K562 (cell line): ENCODE data around the gene AP1M2. TPM values are rescaled to one million over a fixed set of nuclear protein-coding genes. Genes with fewer than 3 reads are reported as not detected.
A peak's percentile ranks its signal among the peaks of the same experiment; 100 is the strongest.

ENCODE experiments used
- CHD2 ChIP-seq: IDR thresholded peaks from 2 replicates; pipeline ENCODE4 v1.6.1; 2011; ENCODE audit warnings: low read depth, low read length
- DDX20 ChIP-seq: fragments of 450-650 bp; IDR thresholded peaks from 2 replicates; pipeline ENCODE4 v1.6.1; 2016; ENCODE audit warnings: missing genetic modification characterization, low read depth, mild to moderate bottlenecking, missing compliant biosample characterization, moderate library complexity
- GATA2 ChIP-seq: sonication (generic); formaldehyde crosslinking; IDR thresholded peaks from 2 replicates; pipeline ENCODE4 v1.4.0; 2020; ENCODE audit warnings: mild to moderate bottlenecking, missing genetic modification reagents
- KHSRP ChIP-seq: fragments of 450-650 bp; IDR thresholded peaks from 2 replicates; pipeline ENCODE4 v1.6.1; 2017
- MAFK ChIP-seq: IDR thresholded peaks from 2 replicates; pipeline ENCODE4 v1.6.1; 2011; ENCODE audit warnings: low read length, improper control_type of control experiment
- PHF20 ChIP-seq: fragments of 450-650 bp; IDR thresholded peaks from 2 replicates; pipeline ENCODE4 v1.6.1; 2018; ENCODE audit not compliant: partially characterized antibody
- POLR2AphosphoS2 ChIP-seq: IDR thresholded peaks from 2 replicates; pipeline ENCODE4 v1.6.1; 2012; ENCODE audit warnings: low read length, improper control_type of control experiment
- TAL1 ChIP-seq: fragments of 450-650 bp; IDR thresholded peaks from 2 replicates; pipeline ENCODE4 v1.6.1; 2016; ENCODE audit warnings: mild to moderate bottlenecking
- ZFPM2 ChIP-seq: fragments of 250-450 bp; sonication (Bioruptor Pico); IDR thresholded peaks from 2 replicates; pipeline ENCODE4 v1.5.1; 2022; ENCODE audit warnings: mild to moderate bottlenecking
- ZNF253 ChIP-seq: fragments of 250-450 bp; sonication (Bioruptor Pico); conservative IDR thresholded peaks from 2 replicates; pipeline ENCODE4 v1.6.1; 2021; ENCODE audit warnings: mild to moderate bottlenecking
- ZNF3 ChIP-seq: fragments of 250-450 bp; sonication (Bioruptor Pico); IDR thresholded peaks from 2 replicates; pipeline ENCODE4 v1.5.0; 2021; ENCODE audit warnings: mild to moderate bottlenecking, moderate library complexity
- polyA plus RNA-seq, 8 experiments: library from polyadenylated mRNA; depleted of rRNA in 4 of 8; stranded (reverse) in 5 of 8; unstranded in 3 of 8; fragments of >200 nt; fragmentation: Nextera tagmentation in 2 of 8; fragmentation: Illumina TruSeq in 1 of 8; extraction: Ambion mirVana in 2 of 8; extraction: Trizol in 1 of 8; gene quantifications; 2 replicates each; pipeline versions ENCODE4 v1.2.1 to v1.2.3, GENCODE V29; 2011 to 2014; ENCODE audit warnings: inconsistent platforms in 1 of 8, missing spikeins in 1 of 8
- total RNA-seq, 7 experiments: library from RNA; depleted of rRNA in 6 of 7; stranded (reverse); fragments of >200 nt in 6 of 7; fragmentation: Illumina TruSeq in 2 of 7; extraction: Trizol in 2 of 7; gene quantifications; 2 replicates each; pipeline versions ENCODE4 v1.2.1 to v1.2.3, GENCODE V29; 2011 to 2021; ENCODE audit warnings: low replicate concordance in 1 of 7
- TF ChIP-seq, protein P1 (sequence below): fragments of 250-450 bp; sonication (Bioruptor Pico); IDR thresholded peaks from 2 replicates; pipeline ENCODE4 v1.5.0; 2022; ENCODE audit warnings: mild to moderate bottlenecking
- TF ChIP-seq, protein P2 (sequence below): fragments of 450-650 bp; IDR thresholded peaks from 2 replicates; pipeline ENCODE4 v1.6.1; 2016; ENCODE audit warnings: low read depth
- TF ChIP-seq, protein P3 (sequence below): fragments of 450-650 bp; formaldehyde crosslinking; IDR thresholded peaks from 2 replicates; pipeline ENCODE4 v1.4.0; 2020; ENCODE audit warnings: mild to moderate bottlenecking, moderate library complexity
- TF ChIP-seq, protein P4 (sequence below): fragments of 250-450 bp; sonication (Bioruptor Pico); IDR thresholded peaks from 2 replicates; pipeline ENCODE4 v1.8.0; 2022; ENCODE audit warnings: inconsistent platforms

Gene AP1M2
- total and polyA plus RNA-seq, 9 of the 15 experiments (the other 6 are each of a cell fraction or from before 2014, with no cell fraction given), result 0.33 to 1.4 (median 0.89) TPM; not detected in 1

DNA sequence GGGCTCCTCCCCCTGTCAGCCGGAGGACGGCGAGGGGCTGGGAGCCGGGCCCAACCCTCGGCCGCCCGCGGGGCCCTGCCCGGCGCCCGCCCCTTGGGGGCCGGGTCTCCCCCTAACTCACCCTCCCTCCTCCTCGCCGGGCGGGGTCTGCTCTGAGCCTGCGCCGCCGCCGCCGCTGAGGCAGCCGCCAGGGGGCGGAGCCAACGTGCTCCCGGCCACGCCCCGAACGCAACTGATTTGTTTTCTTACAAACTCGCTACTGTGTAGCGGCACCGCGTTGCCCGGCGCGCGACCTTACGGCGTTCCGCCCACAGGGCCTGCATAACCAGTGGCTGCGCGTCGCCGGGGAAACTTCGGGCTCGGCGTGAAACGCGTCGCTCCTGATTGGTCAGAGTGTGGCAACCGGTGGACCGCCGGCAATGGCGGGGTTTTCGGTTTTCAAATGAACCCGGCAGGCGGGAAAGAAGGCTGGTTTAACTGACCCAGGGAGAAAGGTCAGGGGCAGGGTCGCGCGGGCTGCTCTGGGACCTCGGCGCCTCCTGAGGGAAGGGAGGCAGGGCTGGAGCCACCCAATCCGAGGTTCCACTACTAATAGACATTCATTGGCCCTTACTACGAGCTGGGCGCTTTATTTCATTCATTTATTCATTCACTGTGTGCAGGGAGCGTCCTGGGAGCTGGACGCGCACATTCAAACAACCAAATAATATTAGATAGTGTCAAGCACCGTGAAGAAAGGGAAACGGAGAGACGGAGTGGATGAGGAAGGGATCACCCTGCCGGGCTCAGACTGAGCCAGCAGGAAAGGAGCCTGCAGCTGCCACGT, 18.1 kb downstream of the AP1M2 start, which contains the start of gene CDKN2D (continued):
- TF ChIP-seq, protein P1, sequence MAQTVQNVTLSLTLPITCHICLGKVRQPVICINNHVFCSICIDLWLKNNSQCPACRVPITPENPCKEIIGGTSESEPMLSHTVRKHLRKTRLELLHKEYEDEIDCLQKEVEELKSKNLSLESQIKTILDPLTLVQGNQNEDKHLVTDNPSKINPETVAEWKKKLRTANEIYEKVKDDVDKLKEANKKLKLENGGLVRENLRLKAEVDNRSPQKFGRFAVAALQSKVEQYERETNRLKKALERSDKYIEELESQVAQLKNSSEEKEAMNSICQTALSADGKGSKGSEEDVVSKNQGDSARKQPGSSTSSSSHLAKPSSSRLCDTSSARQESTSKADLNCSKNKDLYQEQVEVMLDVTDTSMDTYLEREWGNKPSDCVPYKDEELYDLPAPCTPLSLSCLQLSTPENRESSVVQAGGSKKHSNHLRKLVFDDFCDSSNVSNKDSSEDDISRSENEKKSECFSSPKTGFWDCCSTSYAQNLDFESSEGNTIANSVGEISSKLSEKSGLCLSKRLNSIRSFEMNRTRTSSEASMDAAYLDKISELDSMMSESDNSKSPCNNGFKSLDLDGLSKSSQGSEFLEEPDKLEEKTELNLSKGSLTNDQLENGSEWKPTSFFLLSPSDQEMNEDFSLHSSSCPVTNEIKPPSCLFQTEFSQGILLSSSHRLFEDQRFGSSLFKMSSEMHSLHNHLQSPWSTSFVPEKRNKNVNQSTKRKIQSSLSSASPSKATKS (CRISPR knock-in tag), result no peak
- TF ChIP-seq TAL1 (no peak), ZFPM2 (CRISPR knock-in tag) (no peak), POLR2AphosphoS2 (no peak), GATA2 (CRISPR knock-in tag) (no peak), DDX20 (tag) (no peak), PHF20 (no peak), CHD2 (peak; percentile 84), MAFK (no peak), ZNF253 (CRISPR knock-in tag) (no peak), ZNF3 (CRISPR knock-in tag) (no peak), KHSRP (no peak)
- TF ChIP-seq, protein P2, sequence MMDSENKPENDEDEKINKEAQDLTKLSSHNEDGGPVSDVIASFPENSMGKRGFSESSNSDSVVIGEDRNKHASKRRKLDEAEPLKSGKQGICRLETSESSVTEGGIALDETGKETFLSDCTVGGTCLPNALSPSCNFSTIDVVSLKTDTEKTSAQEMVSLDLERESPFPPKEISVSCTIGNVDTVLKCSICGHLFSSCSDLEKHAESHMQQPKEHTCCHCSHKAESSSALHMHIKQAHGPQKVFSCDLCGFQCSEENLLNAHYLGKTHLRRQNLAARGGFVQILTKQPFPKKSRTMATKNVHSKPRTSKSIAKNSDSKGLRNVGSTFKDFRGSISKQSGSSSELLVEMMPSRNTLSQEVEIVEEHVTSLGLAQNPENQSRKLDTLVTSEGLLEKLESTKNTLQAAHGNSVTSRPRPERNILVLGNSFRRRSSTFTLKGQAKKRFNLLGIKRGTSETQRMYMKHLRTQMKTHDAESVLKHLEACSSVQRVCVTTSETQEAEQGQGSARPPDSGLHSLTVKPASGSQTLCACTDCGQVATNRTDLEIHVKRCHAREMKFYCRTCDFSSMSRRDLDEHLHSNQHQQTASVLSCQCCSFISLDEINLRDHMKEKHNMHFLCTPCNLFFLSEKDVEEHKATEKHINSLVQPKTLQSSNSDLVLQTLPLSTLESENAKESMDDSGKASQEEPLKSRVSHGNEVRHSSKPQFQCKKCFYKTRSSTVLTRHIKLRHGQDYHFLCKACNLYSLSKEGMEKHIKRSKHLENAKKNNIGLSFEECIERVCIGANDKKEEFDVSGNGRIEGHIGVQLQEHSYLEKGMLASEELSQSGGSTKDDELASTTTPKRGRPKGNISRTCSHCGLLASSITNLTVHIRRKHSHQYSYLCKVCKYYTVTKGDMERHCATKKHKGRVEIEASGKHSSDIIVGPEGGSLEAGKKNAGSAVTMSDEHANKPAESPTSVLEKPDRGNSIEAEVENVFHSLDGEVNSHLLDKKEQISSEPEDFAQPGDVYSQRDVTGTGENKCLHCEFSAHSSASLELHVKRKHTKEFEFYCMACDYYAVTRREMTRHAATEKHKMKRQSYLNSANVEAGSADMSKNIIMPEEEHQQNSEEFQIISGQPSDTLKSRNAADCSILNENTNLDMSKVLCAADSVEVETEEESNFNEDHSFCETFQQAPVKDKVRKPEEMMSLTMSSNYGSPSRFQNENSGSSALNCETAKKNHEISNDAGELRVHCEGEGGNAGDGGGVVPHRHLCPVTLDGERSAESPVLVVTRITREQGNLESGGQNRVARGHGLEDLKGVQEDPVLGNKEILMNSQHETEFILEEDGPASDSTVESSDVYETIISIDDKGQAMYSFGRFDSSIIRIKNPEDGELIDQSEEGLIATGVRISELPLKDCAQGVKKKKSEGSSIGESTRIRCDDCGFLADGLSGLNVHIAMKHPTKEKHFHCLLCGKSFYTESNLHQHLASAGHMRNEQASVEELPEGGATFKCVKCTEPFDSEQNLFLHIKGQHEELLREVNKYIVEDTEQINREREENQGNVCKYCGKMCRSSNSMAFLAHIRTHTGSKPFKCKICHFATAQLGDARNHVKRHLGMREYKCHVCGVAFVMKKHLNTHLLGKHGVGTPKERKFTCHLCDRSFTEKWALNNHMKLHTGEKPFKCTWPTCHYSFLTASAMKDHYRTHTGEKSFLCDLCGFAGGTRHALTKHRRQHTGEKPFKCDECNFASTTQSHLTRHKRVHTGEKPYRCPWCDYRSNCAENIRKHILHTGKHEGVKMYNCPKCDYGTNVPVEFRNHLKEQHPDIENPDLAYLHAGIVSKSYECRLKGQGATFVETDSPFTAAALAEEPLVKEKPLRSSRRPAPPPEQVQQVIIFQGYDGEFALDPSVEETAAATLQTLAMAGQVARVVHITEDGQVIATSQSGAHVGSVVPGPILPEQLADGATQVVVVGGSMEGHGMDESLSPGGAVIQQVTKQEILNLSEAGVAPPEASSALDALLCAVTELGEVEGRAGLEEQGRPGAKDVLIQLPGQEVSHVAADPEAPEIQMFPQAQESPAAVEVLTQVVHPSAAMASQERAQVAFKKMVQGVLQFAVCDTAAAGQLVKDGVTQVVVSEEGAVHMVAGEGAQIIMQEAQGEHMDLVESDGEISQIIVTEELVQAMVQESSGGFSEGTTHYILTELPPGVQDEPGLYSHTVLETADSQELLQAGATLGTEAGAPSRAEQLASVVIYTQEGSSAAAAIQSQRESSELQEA, result no peak
- TF ChIP-seq, protein P3, sequence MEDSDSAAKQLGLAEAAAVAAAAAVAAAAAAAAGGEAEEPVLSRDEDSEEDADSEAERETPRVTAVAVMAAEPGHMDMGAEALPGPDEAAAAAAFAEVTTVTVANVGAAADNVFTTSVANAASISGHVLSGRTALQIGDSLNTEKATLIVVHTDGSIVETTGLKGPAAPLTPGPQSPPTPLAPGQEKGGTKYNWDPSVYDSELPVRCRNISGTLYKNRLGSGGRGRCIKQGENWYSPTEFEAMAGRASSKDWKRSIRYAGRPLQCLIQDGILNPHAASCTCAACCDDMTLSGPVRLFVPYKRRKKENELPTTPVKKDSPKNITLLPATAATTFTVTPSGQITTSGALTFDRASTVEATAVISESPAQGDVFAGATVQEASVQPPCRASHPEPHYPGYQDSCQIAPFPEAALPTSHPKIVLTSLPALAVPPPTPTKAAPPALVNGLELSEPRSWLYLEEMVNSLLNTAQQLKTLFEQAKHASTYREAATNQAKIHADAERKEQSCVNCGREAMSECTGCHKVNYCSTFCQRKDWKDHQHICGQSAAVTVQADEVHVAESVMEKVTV (CRISPR knock-in tag), result no peak
- TF ChIP-seq, protein P4, sequence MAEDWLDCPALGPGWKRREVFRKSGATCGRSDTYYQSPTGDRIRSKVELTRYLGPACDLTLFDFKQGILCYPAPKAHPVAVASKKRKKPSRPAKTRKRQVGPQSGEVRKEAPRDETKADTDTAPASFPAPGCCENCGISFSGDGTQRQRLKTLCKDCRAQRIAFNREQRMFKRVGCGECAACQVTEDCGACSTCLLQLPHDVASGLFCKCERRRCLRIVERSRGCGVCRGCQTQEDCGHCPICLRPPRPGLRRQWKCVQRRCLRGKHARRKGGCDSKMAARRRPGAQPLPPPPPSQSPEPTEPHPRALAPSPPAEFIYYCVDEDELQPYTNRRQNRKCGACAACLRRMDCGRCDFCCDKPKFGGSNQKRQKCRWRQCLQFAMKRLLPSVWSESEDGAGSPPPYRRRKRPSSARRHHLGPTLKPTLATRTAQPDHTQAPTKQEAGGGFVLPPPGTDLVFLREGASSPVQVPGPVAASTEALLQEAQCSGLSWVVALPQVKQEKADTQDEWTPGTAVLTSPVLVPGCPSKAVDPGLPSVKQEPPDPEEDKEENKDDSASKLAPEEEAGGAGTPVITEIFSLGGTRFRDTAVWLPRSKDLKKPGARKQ (CRISPR knock-in tag), result no peak
